ENCODE data around the gene IL15RA. TPM values are rescaled to one million over a fixed set of nuclear protein-coding genes. Genes with fewer than 3 reads are reported as not detected.
A peak's percentile ranks its signal among the peaks of the same experiment; 100 is the strongest.

Gene IL15RA
- 6.4 TPM for polyA plus RNA-seq

GRCh38 chr10:5977471-5978229, at the start of gene IL15RA:
Gene IL15RA, minus strand, starts transcription at chr10:5977543. Its CDS starts 51 bp downstream, at chr10:5977492.
- Mint-ChIP-seq H3K9me3 (no peaks in the 10 kb centered on the region), H3K27me3 (no peaks in the 10 kb centered on the region), H3K36me3 (no peaks in the 10 kb centered on the region), H3K27ac (peak within 1 kb of the TSS; percentile 90 to 95 (median 92)), H3K4me1 (peaks cover 23 to 31% (median 28%) of the 10 kb centered on the region in 3 donors), H3K4me3 (peak within 1 kb of the TSS; percentile 88 to 99 (median 96))

- peaks cover 5 to 12% (median 6%) of the 10 kb centered on the region in 3 donors for H3K4me1 Mint-ChIP-seq
- H3K4me3 Mint-ChIP-seq = no peak overlapping the region
- H3K27me3 Mint-ChIP-seq = no peaks in the 10 kb centered on the region
- H3K36me3 Mint-ChIP-seq = peaks cover 10% of the 10 kb centered on the region
- peaks cover 0 to 8% (median 3%) of the 10 kb centered on the region in 3 donors for H3K9me3 Mint-ChIP-seq
- H3K27ac Mint-ChIP-seq = no peak overlapping the region
Observed at GRCh38 chr10:6025683-6026255, 48.4 kb upstream of the IL15RA start.

- Mint-ChIP-seq H3K4me1 (peaks cover 5 to 12% (median 6%) of the 10 kb centered on the region in 3 donors), H3K36me3 (peaks cover 8% of the 10 kb centered on the region), H3K27ac (no peak overlapping the region), H3K9me3 (no peaks in the 10 kb centered on the region), H3K27me3 (no peaks in the 10 kb centered on the region), H3K4me3 (no peak overlapping the region)
Observed at GRCh38 chr10:6024334-6024682, 47.0 kb upstream of the IL15RA start.

- peaks cover 8% of the 10 kb centered on the region for H3K36me3 Mint-ChIP-seq
- peaks cover 5 to 12% (median 9%) of the 10 kb centered on the region in 3 donors for H3K4me1 Mint-ChIP-seq
- no peak overlapping the region for H3K4me3 Mint-ChIP-seq
- H3K27ac Mint-ChIP-seq = no peak overlapping the region
- H3K27me3 Mint-ChIP-seq = no peaks in the 10 kb centered on the region
- no peaks in the 10 kb centered on the region for H3K9me3 Mint-ChIP-seq
Observed at GRCh38 chr10:6023661-6024333, 46.5 kb upstream of the IL15RA start.

- Mint-ChIP-seq H3K27ac (no peak overlapping the region), H3K4me1 (peaks cover under 1 to 9% (median 8%) of the 10 kb centered on the region in 3 donors), H3K4me3 (no peak overlapping the region), H3K36me3 (peaks cover 8% of the 10 kb centered on the region), H3K9me3 (no peaks in the 10 kb centered on the region), H3K27me3 (no peaks in the 10 kb centered on the region)
Observed at GRCh38 chr10:6022660-6023059, 45.3 kb upstream of the IL15RA start.

- Mint-ChIP-seq H3K4me1 (peaks cover 0 to 6% (median 0%) of the 10 kb centered on the region in 3 donors), H3K36me3 (peaks cover 4% of the 10 kb centered on the region), H3K27me3 (no peaks in the 10 kb centered on the region), H3K9me3 (no peaks in the 10 kb centered on the region), H3K4me3 (no peak overlapping the region), H3K27ac (no peak overlapping the region)
Observed at GRCh38 chr10:6020826-6021225, 43.5 kb upstream of the IL15RA start.

GRCh38 chr10:6019796-6020195, 42.5 kb upstream of the IL15RA start:
- H3K27ac Mint-ChIP-seq = no peak overlapping the region
- H3K27me3 Mint-ChIP-seq = no peaks in the 10 kb centered on the region
- H3K4me1 Mint-ChIP-seq = peaks cover under 1 to 6% (median under 1%) of the 10 kb centered on the region in 3 donors
- H3K4me3 Mint-ChIP-seq = no peak overlapping the region
- H3K36me3 Mint-ChIP-seq = peaks cover 4% of the 10 kb centered on the region
- H3K9me3 Mint-ChIP-seq = no peaks in the 10 kb centered on the region

GRCh38 chr10:6019010-6019782, 41.9 kb upstream of the IL15RA start:
- Mint-ChIP-seq H3K36me3 (peaks cover 4% of the 10 kb centered on the region), H3K9me3 (no peaks in the 10 kb centered on the region), H3K27me3 (no peaks in the 10 kb centered on the region), H3K4me3 (no peak overlapping the region), H3K27ac (peak overlapping the region in 1 of 3 donors; percentile 82), H3K4me1 (peaks cover 6 to 12% (median 7%) of the 10 kb centered on the region in 3 donors)

GRCh38 chr10:6018422-6018821, 41.1 kb upstream of the IL15RA start:
- no peak overlapping the region for H3K4me3 Mint-ChIP-seq
- peaks cover 4% of the 10 kb centered on the region for H3K36me3 Mint-ChIP-seq
- H3K4me1 Mint-ChIP-seq = peaks cover 9 to 17% (median 10%) of the 10 kb centered on the region in 3 donors
- H3K27me3 Mint-ChIP-seq = no peaks in the 10 kb centered on the region
- no peak overlapping the region for H3K27ac Mint-ChIP-seq
- H3K9me3 Mint-ChIP-seq = no peaks in the 10 kb centered on the region

GRCh38 chr10:6017781-6018354, 40.5 kb upstream of the IL15RA start:
- Mint-ChIP-seq H3K27ac (no peak overlapping the region), H3K4me3 (no peak overlapping the region), H3K4me1 (peaks cover 9 to 17% (median 10%) of the 10 kb centered on the region in 3 donors), H3K9me3 (no peaks in the 10 kb centered on the region), H3K36me3 (peaks cover 4% of the 10 kb centered on the region), H3K27me3 (no peaks in the 10 kb centered on the region)

GRCh38 chr10:6014241-6014761, 37.0 kb upstream of the IL15RA start:
- Mint-ChIP-seq H3K4me1 (peaks cover 9 to 14% (median 10%) of the 10 kb centered on the region in 3 donors), H3K36me3 (no peaks in the 10 kb centered on the region), H3K9me3 (no peaks in the 10 kb centered on the region), H3K27ac (peak overlapping the region; percentile 48 to 87 (median 74)), H3K27me3 (peaks cover 1% of the 10 kb centered on the region), H3K4me3 (no peak overlapping the region)

GRCh38 chr10:6013413-6014192, 36.3 kb upstream of the IL15RA start:
- no peaks in the 10 kb centered on the region for H3K9me3 Mint-ChIP-seq
- no peak overlapping the region for H3K4me3 Mint-ChIP-seq
- peak overlapping the region; percentile 48 to 87 (median 74) for H3K27ac Mint-ChIP-seq
- H3K36me3 Mint-ChIP-seq = no peaks in the 10 kb centered on the region
- peaks cover 1% of the 10 kb centered on the region for H3K27me3 Mint-ChIP-seq
- peaks cover 10 to 14% (median 12%) of the 10 kb centered on the region in 3 donors for H3K4me1 Mint-ChIP-seq

GRCh38 chr10:6012121-6012905, 35.0 kb upstream of the IL15RA start:
- Mint-ChIP-seq H3K27me3 (peaks cover 1% of the 10 kb centered on the region), H3K36me3 (no peaks in the 10 kb centered on the region), H3K27ac (peak overlapping the region in 1 of 3 donors; percentile 46), H3K4me1 (peaks cover 10 to 14% (median 12%) of the 10 kb centered on the region in 3 donors), H3K4me3 (no peak overlapping the region), H3K9me3 (no peaks in the 10 kb centered on the region)
